Body of pancreas (tissue), 4 donors: ENCODE measurements around the gene TTC38. TPM values are rescaled to one million over a fixed set of nuclear protein-coding genes. Genes with fewer than 3 reads are reported as not detected.

ENCODE experiments used
- ATAC-seq: fragments of 150-250 bp; one replicate; pipeline ENCODE4 v1.9.1; 2016
- DNase-seq, 4 donors: peaks; one replicate each; pipeline ENCODE4 v3.0.0-alpha.2; 2019
- H3K27ac ChIP-seq, 4 donors: fragments of 200-600 bp; sonication (generic); 1 replicate in 3 of 4; 2 replicates in 1 of 4; pipeline versions ENCODE4 v1.5.1 to v1.6.1; 2016 to 2019; ENCODE audit warnings: mild to moderate bottlenecking in 1 of 4, mixed read lengths in 1 of 4, moderate library complexity in 1 of 4
- H3K27me3 ChIP-seq, 2 donors: fragments of 200-600 bp; sonication (generic); one replicate each; pipeline ENCODE4 v1.6.0; 2016; ENCODE audit warnings: mild to moderate bottlenecking in 1 of 2
- H3K36me3 ChIP-seq, 2 donors: fragments of 200-600 bp; sonication (generic); replicated peaks in 1 of 2; 2 replicates each; pipeline ENCODE4 v1.5.1; 2016; ENCODE audit warnings: low read depth in 2 of 2; ENCODE audit not compliant: insufficient read depth in 1 of 2
- H3K4me1 ChIP-seq: fragments of 200-600 bp; sonication (generic); one replicate; pipeline ENCODE4 v1.6.0; 2016
- H3K4me3 ChIP-seq, 2 donors: fragments of 200-600 bp; sonication (generic); 1 replicate in 1 of 2; 2 replicates in 1 of 2; pipeline ENCODE4 v1.5.1; 2016 to 2019
- H3K9me3 ChIP-seq, 3 donors: fragments of 200-600 bp; sonication (generic); 1 replicate in 2 of 3; 2 replicates in 1 of 3; pipeline ENCODE4 v1.5.1; 2016
- CTCF ChIP-seq, 7 experiments: fragments of 450-650 bp in 4 of 7; fragments of 200-600 bp in 3 of 7; sonication (generic) in 3 of 7; IDR thresholded peaks; one replicate each; pipeline ENCODE4 v1.5.1; 2016 to 2019; ENCODE audit warnings: antibody characterized with exemption in 7 of 7
- POLR2A ChIP-seq, 3 donors: fragments of 450-650 bp; IDR thresholded peaks; one replicate each; pipeline ENCODE4 v1.6.1; 2016; ENCODE audit warnings: antibody characterized with exemption in 3 of 3, mild to moderate bottlenecking in 2 of 3
- WGBS, 2 donors: methylation state at CpG; one replicate each; pipeline ENCODE4 v1.1.5; 2017; 5-methylcytosine and 5-hydroxymethylcytosine counted together
- intact Hi-C: fragments of 100-400 bp; cut with DNase I; formaldehyde crosslinking; loops from one replicate; pipeline ENCODE4 v1.15.1; 2023
- total RNA-seq, 2 donors: library from RNA; depleted of rRNA; stranded (reverse); fragments of >200 nt; gene quantifications; one replicate each; pipeline ENCODE4 v1.1.0, GENCODE V29; 2016

The TTC38 gene
- total RNA-seq, 2 donors from 2014 or later: 38.4 to 113 TPM

GRCh38 chr22:46319319-46319718, 51.5 kb downstream of the TTC38 start:
- Histone ChIP-seq H3K4me1 (no peaks in the 10 kb centered on the region), H3K36me3 (no peaks in the 10 kb centered on the region), H3K27ac (no peak overlapping the region), H3K9me3 (no peaks in the 10 kb centered on the region), H3K4me3 (no peak overlapping the region), H3K27me3 (no peaks in the 10 kb centered on the region)
- ATAC-seq: no peak
- intact Hi-C loops: loop anchor here (5.0 kb wide), 1 partner anchor 322 kb away; no protein-coding TSS in a partner anchor
- 92 to 96% methylated on average over 7 to 10 of the region's 10 CpGs for WGBS, 2 donors
- TF ChIP-seq POLR2A (IDR thresholded peaks at IDR 0.05) (no peak), CTCF (IDR thresholded peaks at IDR 0.05) (no peak)
- no peak for DNase-seq

DNA sequence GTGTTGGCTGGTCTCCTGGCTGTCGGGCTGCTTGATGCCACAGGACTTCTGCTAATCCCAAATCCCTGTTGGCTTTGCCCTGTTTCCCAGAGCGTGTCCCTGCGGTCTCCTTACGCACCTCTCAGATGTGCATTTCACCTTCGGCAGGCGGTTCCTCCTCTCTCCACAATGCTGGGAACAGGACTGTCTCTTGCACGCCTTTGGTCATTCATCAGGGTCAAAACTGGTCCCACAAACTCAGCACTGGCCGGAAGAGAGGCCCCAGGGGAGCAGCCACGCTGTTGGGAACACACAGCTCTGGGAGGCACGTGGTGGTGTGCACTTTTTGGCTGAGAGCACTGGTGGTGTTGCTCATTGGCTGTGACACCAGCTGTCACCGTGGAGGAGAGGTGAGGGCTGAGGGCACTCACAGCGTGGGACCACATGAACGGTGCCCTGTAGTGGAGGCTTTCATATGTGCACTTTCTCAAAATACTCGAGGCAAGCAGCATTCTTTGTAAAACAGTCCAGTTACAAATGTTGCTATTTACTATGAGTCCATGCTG, 52.4 kb downstream of the TTC38 start:
- H3K4me3 ChIP-seq: no peak overlapping the region
- TF ChIP-seq CTCF (IDR thresholded peaks at IDR 0.05) (no peak), POLR2A (IDR thresholded peaks at IDR 0.05) (no peak)
- intact Hi-C loops: no loop called here
- whole genome bisulfite sequencing, 2 donors: 87 to 91% methylated on average over 13 to 14 of the region's 14 CpGs
- no peaks in the 10 kb centered on the region for H3K27me3 ChIP-seq
- H3K27ac ChIP-seq: no peak overlapping the region
- no peaks in the 10 kb centered on the region for H3K4me1 ChIP-seq
- ATAC-seq: no peak
- no peak for DNase-seq
- H3K9me3 ChIP-seq: no peaks in the 10 kb centered on the region
- H3K36me3 ChIP-seq: no peaks in the 10 kb centered on the region

DNA sequence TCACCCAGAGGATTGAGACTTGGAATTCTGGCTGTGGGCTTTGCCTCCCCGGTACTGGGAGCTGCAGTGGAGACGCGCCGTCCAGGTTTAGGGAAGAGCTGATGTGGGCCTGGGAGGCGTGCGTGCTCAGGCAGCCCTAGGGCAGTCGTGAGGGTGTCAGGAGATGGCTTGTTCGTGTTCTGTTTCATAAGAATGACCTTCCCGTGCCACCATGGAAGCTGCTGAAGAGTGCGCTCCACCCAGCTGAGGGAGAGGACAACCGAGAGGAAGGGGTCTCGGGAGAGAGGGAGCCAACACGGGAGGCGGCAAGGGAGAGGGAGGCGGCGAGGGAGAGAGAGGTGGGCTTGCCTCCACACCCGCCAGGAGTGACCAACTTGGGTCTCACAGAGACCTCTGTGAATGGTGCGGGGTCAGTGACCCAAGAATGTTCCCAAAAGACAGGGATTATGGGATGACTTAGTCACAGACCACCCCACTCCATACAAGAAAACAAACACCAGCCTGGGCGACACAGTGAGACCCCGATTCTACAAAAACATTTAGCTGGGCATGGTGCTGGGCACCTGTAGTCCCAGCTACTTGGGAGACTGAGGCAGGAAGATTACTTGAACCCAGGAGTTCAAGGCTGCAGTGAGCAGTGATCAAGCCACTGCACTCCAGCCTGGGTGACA, 53.0 kb downstream of the TTC38 start:
- WGBS, 2 donors: 87 to 94% methylated on average over 20 of the region's 20 CpGs
- Histone ChIP-seq H3K27ac (no peak overlapping the region), H3K4me3 (no peak overlapping the region), H3K4me1 (no peaks in the 10 kb centered on the region), H3K36me3 (no peaks in the 10 kb centered on the region), H3K27me3 (no peaks in the 10 kb centered on the region), H3K9me3 (no peaks in the 10 kb centered on the region)
- DNase-seq (no peak), ATAC-seq (no peak)
- intact Hi-C loops: no loop called here
- TF ChIP-seq POLR2A (IDR thresholded peaks at IDR 0.05) (no peak), CTCF (IDR thresholded peaks at IDR 0.05) (no peak)

DNA sequence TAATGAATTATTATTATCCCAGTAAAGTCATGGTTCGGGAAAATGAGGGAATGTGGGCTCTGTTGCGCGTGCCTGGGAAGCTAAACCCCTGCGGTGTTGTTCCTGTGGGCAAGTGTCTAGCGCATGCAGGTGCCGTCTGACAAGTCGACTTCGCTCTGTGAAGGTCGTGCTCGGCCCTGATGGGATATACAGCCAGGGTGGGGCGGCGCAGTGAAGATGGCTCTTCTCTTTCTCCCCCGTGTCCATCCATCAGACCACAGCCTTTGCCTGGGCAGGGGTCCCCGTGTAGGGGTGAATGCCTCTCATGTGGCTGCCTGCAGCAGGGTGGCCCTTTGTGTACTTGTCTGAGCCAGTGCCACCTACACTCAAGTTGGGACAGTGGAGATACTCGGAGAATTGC, 54.9 kb downstream of the TTC38 start:
- intact Hi-C loops: no loop called here
- Histone ChIP-seq H3K27me3 (no peaks in the 10 kb centered on the region), H3K4me1 (no peaks in the 10 kb centered on the region), H3K36me3 (no peaks in the 10 kb centered on the region), H3K4me3 (no peak overlapping the region), H3K27ac (no peak overlapping the region), H3K9me3 (no peaks in the 10 kb centered on the region)
- no peak for ATAC-seq
- TF ChIP-seq CTCF (IDR thresholded peaks at IDR 0.05) (no peak), POLR2A (IDR thresholded peaks at IDR 0.05) (no peak)
- WGBS, 2 donors: 87 to 90% methylated on average over 14 to 15 of the region's 15 CpGs
- no peak for DNase-seq

- no peak for TF ChIP-seq POLR2A (IDR thresholded peaks at IDR 0.05)
- TF ChIP-seq CTCF (IDR thresholded peaks at IDR 0.05): no peak
- intact Hi-C loops: no loop called here
- Histone ChIP-seq H3K9me3 (no peaks in the 10 kb centered on the region), H3K36me3 (no peaks in the 10 kb centered on the region), H3K4me3 (no peak overlapping the region), H3K27ac (no peak overlapping the region), H3K27me3 (no peaks in the 10 kb centered on the region), H3K4me1 (no peaks in the 10 kb centered on the region)
- ATAC-seq (no peak), DNase-seq (no peak)
- WGBS, 2 donors: 94 to 95% methylated on average over 19 of the region's 19 CpGs
Observed at GRCh38 chr22:46323162-46323561, 55.4 kb downstream of the TTC38 start.
